Stimulated activated CD8-positive, alpha-beta memory T cell treated with anti-CD3 and anti-CD28 coated beads, Interleukin-15, amount 100 ng/mL, for 4 hours (primary cell): ENCODE data around the gene SP9.
"Not testable (repeated sequence)": the region's sequence is repeated elsewhere in the genome, so short reads cannot be mapped to it uniquely, and the experiment has no call there.

Experiments
- DNase-seq, 2 donors: peaks; one replicate each; pipeline ENCODE4 v3.0.0-alpha.2; 2020; ENCODE audit warnings: low read depth in 2 of 2

Gene SP9

DNA sequence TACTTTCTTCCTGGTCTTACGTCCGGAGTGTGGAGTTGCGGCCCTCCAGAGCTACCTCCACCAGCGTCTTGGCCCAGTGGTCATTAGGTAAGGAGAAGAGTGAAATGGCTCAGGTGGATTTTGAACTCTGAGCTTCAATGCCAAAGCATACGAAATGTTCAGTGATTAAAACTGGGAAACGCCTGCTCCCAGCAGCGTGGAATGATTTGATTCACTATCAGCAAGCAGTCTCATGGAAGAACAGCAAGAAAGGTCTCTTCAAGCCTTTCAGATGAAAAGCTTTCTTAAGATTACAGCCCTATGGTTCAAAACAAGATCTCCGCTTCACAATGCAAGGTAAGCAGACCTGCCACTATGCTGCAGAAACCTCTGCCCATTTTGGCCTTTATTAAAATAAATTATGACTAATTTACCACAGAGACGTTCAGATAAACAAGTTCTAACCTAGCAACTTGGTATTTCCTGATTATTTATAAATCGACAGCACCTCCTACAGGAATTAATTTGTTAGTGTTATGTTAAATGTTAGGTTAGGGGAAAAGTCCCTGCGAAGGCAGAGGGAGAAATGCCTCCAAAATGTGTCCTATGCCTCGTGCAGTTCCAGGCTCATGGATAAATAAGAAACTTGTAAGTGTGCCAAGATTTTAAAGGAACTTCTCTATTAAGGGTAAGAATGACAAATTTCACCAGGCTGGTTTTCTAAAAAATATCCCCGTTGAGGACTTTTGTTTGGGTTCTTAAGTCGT is 10.1 kb downstream of the SP9 start:
- no peak for DNase-seq

DNA sequence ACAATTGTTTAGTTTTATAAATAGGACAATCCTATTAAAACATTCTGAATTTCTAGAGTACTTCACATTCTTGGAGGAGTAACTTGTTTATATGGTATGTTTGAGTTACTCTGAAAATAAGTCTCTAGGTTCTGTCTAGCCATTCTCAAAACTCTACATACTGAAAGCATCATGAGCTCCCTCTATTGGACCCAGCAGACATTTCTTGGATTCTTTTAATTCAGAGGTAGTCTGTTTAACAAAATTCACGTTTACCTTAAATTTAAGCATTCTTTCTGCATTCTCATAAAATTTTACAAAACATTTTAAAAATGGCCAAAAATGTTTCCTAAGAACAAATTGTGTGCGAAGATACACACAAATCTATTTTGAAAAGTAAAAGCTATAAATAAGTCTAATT is 15.3 kb downstream of the SP9 start:
- no peak for DNase-seq

DNA sequence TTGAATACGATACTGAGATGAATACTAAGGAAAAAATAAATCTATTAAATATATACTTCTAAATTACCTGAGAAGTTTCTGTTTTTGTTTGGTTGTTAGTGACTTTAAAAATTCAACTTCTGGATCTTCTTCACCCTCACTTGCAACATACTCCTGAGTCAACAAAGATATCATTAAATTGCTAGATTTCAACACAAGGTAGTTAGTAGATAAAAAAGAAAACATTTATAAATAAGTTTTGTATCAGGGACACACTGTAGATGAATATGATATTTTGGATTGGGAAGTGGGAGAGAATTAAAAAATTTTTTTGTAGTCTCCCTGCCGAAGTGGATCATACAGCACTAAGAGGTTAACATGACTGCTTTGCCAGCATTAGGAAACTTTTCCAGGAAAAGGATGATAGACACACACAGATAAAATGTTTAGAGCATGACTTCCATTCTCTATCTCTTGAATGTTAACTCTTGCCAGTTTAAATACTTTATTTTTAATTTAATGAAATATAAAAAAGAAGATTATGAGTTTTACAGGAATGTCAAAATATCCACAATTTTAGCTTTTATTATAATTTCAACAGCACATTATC is 15.9 kb downstream of the SP9 start:
- no peak for DNase-seq

DNA sequence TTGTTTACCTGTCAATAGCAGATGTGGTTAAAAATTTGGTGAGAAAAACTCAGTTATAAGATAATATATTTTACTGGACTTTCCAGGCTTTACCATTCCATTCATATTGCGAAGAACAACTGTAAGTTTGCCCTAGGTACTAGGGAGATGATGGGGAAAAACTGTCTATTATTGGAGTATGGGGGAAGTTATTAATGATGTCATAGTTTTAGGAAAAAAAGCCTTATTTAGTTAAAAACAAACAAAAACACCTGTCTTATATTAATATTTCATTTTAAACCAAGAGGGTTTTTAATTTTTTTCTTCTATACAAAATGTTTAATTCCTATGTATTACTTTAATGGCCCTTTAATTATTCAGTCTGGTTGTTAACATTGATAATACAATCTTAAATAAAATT is 18.2 kb downstream of the SP9 start:
- no peak for DNase-seq

DNA sequence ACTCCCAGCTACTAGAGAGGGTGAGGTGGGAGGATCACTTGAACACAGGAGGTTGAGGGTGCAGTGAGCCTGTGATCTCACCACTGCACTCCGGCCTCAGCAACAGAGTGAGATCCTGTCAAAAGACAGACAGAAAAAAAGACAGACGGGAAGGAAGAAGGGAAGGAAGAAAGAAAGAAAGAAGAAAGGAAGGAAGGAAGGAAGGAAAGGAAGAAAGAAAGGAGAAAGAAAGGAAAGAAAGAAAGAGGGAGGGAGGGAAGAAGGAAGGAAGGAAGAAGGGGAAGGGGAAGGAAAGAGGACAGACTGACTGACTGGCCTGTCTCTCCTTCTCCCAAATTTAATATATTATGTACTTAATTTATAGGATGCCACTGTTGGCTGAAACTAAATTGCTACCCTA is 21.6 kb downstream of the SP9 start:
- DNase-seq = no peak

DNA sequence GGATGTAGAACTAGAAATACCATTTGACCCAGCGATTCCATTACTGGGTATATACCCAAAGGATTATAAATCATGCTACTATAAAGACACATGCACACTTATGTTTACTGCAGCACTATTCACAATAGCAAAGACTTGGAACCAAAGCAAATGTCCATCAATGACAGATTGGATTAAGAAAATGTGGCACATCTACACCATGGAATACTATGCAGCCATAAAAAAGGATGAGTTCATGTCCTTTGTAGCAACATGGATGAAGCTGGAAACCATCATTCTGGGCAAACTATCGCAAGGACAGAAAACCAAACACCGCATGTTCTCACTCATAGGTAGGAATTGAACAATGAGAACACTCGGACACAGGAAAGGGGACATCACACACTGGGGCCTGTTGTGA is 24.9 kb downstream of the SP9 start:
- DNase-seq = not testable (repeated sequence)

DNA sequence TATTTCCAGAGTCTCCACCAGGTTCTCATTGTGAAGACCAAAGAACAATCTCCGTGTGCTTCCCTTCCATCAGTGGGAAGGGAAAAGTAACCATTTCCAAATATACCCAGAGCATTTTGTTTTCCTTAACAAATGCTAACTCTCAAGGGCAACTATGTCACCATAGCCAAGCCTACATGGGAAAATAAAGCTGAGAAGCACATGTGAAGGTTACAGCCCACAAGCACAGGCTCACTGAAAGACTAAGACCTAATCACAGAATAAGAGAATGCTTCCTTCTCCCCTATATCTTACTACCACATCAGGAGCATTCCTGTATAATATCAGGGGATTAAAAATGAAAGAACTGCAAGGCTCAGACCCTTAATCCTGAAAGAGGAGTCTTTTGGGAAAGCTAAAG is 28.2 kb downstream of the SP9 start:
- no peak for DNase-seq

DNA sequence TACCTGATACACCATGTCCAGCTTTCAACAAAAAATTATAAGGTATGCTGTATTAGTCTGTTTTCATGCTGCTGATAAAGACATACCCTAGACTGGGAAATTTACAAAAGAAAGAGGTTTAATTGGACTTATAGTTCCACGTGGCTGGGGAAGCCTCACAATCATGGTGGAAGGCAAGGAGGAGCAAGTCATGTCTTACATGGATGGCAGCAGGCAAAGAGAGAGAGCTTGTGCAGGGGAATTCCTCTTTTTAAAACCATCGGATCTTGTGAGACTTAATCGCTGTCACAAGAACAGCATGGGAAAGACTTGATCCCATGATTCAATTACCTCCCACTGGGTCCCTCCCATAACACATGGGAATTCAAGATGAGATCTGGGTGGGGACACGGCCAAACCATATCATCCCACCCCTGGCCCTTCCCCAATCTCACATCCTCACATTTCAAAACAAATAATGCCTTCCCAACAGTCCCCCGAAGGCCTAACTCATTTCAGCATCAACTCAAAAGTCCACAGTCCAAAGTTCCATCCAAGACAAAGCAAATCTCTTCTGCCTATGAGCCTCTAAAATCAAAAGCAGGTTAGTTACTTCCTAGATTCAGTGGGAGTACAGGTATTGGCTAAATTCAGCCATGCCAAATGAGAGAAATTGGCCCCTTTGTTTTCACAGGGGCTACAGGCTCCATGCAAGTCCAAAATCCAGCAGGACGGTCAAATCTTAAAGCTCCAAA is 28.9 kb downstream of the SP9 start:
- DNase-seq = not testable (repeated sequence)

DNA sequence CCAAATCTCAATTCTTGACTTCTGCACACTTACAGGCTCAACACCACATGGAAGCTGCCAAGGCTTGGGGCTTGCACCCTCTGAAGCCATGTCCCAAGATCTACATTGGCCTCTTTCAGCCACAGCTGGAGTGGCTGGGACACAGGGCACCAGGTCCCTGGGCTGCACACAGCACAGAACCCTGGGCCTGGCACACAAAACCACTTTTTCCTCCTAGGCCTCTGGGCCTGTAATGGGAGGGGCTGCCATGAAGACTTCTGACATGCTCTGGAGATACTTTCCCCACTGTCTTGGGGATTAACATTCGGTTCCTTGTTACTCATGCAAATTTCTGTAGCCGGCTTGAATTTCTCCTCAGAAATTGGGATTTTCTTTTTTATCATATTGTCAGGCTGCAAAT is 29.9 kb downstream of the SP9 start:
- DNase-seq = no peak

DNA sequence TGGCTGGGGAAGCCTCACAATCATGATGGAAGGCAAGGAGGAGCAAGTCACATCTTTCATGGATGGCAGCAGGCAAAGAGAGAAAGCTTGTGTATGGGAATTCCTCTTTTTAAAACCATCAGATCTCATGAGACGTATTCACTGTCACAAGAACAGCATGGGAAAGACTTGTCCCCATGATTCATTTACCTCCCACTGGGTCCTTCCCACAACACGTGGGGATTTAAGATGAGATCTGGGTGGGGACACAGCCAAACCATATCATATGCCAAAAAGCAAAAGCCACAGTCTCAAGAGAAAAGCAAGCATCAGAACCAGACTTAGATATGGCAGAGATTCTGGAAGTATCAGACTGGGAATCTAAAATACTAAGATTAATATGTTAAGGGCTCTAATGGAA is 30.8 kb downstream of the SP9 start:
- DNase-seq = no peak

DNA sequence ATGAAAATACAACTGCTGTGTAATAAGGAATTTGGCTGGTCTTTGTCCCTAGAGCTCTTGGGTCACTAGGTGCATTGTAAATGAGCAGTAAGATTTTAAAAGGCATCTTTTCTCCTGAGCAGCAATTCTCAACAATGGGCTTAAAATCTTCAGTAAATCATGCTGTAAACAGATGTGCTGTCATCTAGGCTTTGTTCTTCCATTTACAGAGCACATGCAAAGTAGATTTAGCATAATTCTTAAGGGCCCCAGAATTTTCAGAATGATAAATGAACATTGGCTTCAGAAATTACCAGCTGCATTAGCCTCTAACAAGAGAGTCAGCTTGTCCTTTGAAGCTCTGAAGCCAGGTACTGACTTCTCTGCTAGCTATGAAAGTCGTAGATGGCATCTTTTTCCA is 33.9 kb downstream of the SP9 start:
- DNase-seq = no peak

DNA sequence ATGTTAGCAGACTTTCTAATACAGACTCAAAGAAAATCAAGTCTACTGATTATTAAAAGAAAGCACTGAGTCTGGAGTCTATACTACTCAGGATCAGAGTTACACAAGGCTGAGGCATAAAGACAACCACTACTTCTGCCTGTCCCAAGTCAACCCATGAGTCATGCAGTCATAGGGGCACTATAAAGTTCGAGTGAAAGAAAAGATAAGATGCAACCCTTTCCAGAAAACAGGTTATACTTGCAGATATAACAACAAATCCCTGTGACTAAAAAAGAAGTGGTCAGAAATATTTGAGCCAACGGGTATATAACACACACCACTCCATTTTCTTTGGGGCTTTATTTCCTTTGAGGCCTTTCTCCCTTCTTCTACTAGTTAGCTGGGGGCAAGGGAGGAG is 42.2 kb downstream of the SP9 start:
- no peak for DNase-seq

DNA sequence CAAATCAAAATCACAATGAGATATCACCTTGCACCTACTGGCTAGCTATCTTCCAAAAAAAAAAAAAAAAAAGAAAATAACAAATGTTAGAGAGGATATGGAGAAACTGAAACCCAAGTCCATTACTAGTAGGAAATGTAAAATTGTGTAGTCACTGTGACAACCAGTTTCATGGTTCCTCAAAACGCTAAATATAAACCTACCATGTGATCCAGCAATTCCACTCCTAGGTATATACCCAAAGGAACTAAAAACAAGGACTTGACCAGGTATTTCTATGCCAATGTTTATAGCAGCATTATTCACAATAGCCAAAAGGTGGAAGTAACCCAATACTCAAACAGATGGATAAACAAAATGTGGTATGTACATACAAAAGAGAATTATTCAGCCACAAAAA is 49.0 kb downstream of the SP9 start:
- DNase-seq = no peak

DNA sequence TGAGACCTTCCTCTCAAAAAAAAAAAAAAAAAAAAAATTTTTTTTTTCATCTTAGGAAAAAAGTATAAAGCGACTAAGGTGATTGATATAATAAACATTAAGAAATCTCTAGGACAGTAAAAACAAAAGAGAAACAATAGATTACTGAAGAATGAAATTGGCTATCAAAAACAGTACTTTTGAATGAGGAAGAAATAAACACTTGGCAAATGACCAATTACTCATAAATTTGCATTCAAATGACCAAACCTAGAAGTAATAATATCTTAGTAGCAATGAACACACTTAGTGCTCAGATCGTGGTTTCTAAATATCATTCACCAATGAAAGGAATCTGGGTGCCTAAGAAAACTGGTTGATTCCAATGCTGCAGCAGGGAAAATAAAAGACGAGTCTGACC is 50.4 kb downstream of the SP9 start:
- DNase-seq = no peak
